ENCODE data around the gene CNTNAP5.

DNA sequence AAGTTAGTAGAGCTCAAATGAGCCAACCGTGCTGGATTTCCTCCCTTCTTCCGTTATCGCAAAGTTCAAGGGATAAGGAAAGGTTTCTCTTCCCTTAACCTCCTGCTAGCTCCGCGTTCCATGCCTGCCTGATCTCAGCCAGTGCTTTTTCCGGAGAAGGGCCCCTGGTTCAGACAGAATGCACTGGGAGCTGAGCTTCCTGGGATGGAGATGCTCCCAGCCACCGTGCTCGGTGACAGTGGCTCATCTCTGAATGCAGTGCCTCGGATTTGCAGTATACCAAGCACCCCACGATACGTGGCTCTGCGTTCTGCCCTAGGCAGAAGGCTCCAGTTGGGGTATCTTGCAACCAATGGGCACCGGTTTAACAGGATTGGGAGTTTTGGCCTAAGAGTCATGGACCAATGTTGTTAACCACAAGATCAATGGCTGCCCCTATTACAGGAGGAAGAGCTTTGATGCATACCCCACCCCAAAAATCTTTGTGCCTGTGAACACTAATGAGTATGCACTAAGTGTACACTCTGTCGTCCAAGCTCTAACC, 876 bp downstream of the CNTNAP5 start:
- TF ChIP-seq FOXM1 (IDR thresholded peaks at IDR 0.05; ENCODE audit: borderline replicate concordance): no peak
- TF ChIP-seq FOXA1 (IDR thresholded peaks at IDR 0.05): no peak
- TF ChIP-seq ARNT (IDR thresholded peaks at IDR 0.05): no peak
- TF ChIP-seq BHLHE40 (IDR thresholded peaks at IDR 0.05; ENCODE audit: borderline replicate concordance): no peak
- TF ChIP-seq L3MBTL2 (conservative IDR thresholded peaks at IDR 0.05): no peak
- no peak for TF ChIP-seq HDGF (IDR thresholded peaks at IDR 0.05; ENCODE audit: borderline replicate concordance)
- no peak for TF ChIP-seq ELF4 (IDR thresholded peaks at IDR 0.05)
- no peak for TF ChIP-seq SP1 (IDR thresholded peaks at IDR 0.05)

Measured in HEK293T (cell line).